Small intestine (tissue), 7 donors: ENCODE measurements around the gene ZNHIT2. TPM values are rescaled to one million over a fixed set of nuclear protein-coding genes. Genes with fewer than 3 reads are reported as not detected.
"Not testable (repeated sequence)": the region's sequence is repeated elsewhere in the genome, so short reads cannot be mapped to it uniquely, and the experiment has no call there.

Experiments used
- DNase-seq, 2 donors: peaks; one replicate each; pipeline versions ENCODE4 v3.0.0 to v3.0.0-alpha.2; 2013
- FAIRE-seq: peaks from 2 replicates; lab custom pipeline; 2012; peaks lifted over from hg19 to GRCh38; lab: Jason Lieb, UNC
- H3K27ac ChIP-seq, 3 donors: one replicate each; pipeline ENCODE4 v1.5.1; 2013; ENCODE audit warnings: low read length in 2 of 3, mild to moderate bottlenecking in 2 of 3, control low read depth in 1 of 3, inconsistent platforms in 1 of 3, low read depth in 1 of 3, moderate library complexity in 1 of 3
- H3K27me3 ChIP-seq, 3 donors: one replicate each; pipeline ENCODE4 v1.6.1; 2013; ENCODE audit warnings: low read length in 3 of 3, inconsistent platforms in 1 of 3; ENCODE audit not compliant: control insufficient read depth in 3 of 3, insufficient read depth in 3 of 3
- H3K36me3 ChIP-seq, 3 donors: one replicate each; pipeline ENCODE4 v1.6.1; 2013; ENCODE audit warnings: low read length in 3 of 3, inconsistent platforms in 1 of 3, low read depth in 1 of 3, mild to moderate bottlenecking in 1 of 3, moderate library complexity in 1 of 3; ENCODE audit not compliant: control insufficient read depth in 3 of 3, insufficient read depth in 2 of 3
- H3K4me1 ChIP-seq, 3 donors: one replicate each; pipeline ENCODE4 v1.6.1; 2013; ENCODE audit warnings: low read length in 2 of 3, inconsistent platforms in 1 of 3, low read depth in 1 of 3, mild to moderate bottlenecking in 1 of 3, moderate library complexity in 1 of 3; ENCODE audit not compliant: control insufficient read depth in 3 of 3, insufficient read depth in 2 of 3
- H3K4me3 ChIP-seq, 3 donors: one replicate each; pipeline ENCODE4 v1.5.1; 2013; ENCODE audit warnings: low read length in 3 of 3, control low read depth in 1 of 3, inconsistent platforms in 1 of 3, low read depth in 1 of 3, mild to moderate bottlenecking in 1 of 3, moderate library complexity in 1 of 3
- H3K9me3 ChIP-seq, 2 donors: one replicate each; pipeline ENCODE4 v1.6.1; 2013; ENCODE audit warnings: low read depth in 1 of 2, low read length in 1 of 2; ENCODE audit not compliant: control insufficient read depth in 2 of 2, insufficient read depth in 1 of 2
- WGBS, 3 donors: extraction: QIAGEN DNeasy Blood & Tissue Kit; methylation state at CpG; one replicate each; pipeline ENCODE4 v1.1.7; 2013; 5-methylcytosine and 5-hydroxymethylcytosine counted together
- polyA plus RNA-seq, 4 donors: library from polyadenylated mRNA; stranded (reverse) in 3 of 4; unstranded in 1 of 4; fragments of 200-250 nt in 3 of 4; fragments of 120-200 nt in 1 of 4; gene quantifications; one replicate each; pipeline versions ENCODE4 v1.2.1 to v1.2.3, GENCODE V29; 2013
- donor health status: healthy with polysubstance abuse.
- donor health status: control.
- donor health status: control.
- donor health status: Bipolar disorder and iron deficiency.
- donor health status: healthy.

The ZNHIT2 gene
- polyA plus RNA-seq, 4 donors: 7.7 to 13.6 (median 13.0) TPM

GRCh38 chr11:65156926-65157325 lies 39.4 kb upstream of the ZNHIT2 start:
- FAIRE-seq (no peak), DNase-seq (no peak)
- Histone ChIP-seq H3K4me1 (no peaks in the 10 kb centered on the region), H3K27me3 (no peaks in the 10 kb centered on the region), H3K4me3 (no peak overlapping the region), H3K27ac (no peak overlapping the region), H3K36me3 (no peaks in the 10 kb centered on the region), H3K9me3 (no peaks in the 10 kb centered on the region)
- 88 to 98% (median 98%) methylated on average over 3 of the region's 3 CpGs for WGBS, 3 donors

DNA sequence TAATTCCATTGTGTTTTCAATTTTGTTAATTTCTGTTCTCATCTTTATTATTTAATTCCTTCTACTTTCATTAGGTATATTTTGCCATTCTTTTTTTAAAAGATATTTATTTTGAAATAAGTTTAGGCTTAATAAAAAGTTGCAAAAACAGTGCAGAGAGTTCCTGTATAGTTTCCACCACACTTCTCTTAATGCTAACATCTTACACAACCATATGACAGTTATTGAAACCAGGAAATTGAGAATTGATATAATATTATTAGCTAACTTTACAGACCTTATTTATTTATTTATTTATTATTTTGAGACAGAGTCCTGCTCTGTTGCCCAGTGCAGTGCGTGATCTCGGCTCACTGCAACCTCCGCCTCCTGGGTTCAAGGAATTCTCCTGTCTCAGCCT lies 38.8 kb upstream of the ZNHIT2 start:
- DNase-seq: no peak
- Histone ChIP-seq H3K4me3 (no peak overlapping the region), H3K36me3 (no peaks in the 10 kb centered on the region), H3K27ac (no peak overlapping the region), H3K27me3 (no peaks in the 10 kb centered on the region), H3K9me3 (no peaks in the 10 kb centered on the region), H3K4me1 (no peaks in the 10 kb centered on the region)
- no peak for FAIRE-seq
- 95 to 99% (median 98%) methylated on average over 3 of the region's 3 CpGs for WGBS, 3 donors

- Histone ChIP-seq H3K4me3 (no peak overlapping the region), H3K27me3 (no peaks in the 10 kb centered on the region), H3K27ac (peak overlapping the region in 1 of 3 donors; percentile 47), H3K9me3 (peaks cover 0 to 3% of the 10 kb centered on the region in 2 donors), H3K4me1 (peaks cover 0 to 11% (median 2%) of the 10 kb centered on the region in 3 donors), H3K36me3 (no peaks in the 10 kb centered on the region)
- peak in 1 of 2 donors; percentile 41 for DNase-seq
- 27 to 51% (median 44%) methylated on average over 2 of the region's 2 CpGs for WGBS, 3 donors
- no peak for FAIRE-seq
Observed at GRCh38 chr11:65152122-65152521, 34.6 kb upstream of the ZNHIT2 start.

DNA sequence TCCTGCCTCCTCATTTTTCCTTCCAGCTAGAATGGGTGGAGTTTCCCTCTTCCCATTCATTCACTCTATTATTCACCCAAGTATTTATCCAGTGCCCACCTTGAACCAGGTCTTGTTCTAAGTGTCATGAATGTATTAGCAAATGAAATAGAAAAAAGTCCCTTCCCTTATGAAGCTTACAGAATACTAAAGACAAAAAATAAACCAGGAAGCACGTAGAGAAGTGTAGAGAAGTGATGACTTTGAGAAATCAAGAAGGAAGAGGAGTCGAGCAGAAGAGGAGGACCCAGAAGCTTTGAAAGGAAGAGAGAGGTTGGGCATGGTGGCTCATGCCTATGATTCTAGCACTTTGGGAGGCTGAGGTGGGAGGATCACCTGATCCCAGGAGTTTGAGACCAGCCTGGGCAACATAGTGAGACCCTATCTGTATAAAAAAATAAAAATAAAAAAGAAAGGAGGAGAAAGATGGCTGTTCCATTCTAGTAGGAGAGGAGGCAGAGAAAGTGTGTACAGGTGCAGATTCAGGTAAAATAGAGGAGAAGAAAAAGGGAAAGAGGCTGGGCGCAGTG lies 33.9 kb upstream of the ZNHIT2 start:
- 55 to 62% (median 61%) methylated on average over 3 of the region's 3 CpGs for WGBS, 3 donors
- FAIRE-seq: no peak
- Histone ChIP-seq H3K4me3 (no peak overlapping the region), H3K36me3 (no peaks in the 10 kb centered on the region), H3K9me3 (peaks cover 0 to 9% of the 10 kb centered on the region in 2 donors), H3K27me3 (no peaks in the 10 kb centered on the region), H3K4me1 (peaks cover 0 to 11% (median 2%) of the 10 kb centered on the region in 3 donors), H3K27ac (peak overlapping the region in 1 of 3 donors; percentile 95)
- no peak for DNase-seq

DNA sequence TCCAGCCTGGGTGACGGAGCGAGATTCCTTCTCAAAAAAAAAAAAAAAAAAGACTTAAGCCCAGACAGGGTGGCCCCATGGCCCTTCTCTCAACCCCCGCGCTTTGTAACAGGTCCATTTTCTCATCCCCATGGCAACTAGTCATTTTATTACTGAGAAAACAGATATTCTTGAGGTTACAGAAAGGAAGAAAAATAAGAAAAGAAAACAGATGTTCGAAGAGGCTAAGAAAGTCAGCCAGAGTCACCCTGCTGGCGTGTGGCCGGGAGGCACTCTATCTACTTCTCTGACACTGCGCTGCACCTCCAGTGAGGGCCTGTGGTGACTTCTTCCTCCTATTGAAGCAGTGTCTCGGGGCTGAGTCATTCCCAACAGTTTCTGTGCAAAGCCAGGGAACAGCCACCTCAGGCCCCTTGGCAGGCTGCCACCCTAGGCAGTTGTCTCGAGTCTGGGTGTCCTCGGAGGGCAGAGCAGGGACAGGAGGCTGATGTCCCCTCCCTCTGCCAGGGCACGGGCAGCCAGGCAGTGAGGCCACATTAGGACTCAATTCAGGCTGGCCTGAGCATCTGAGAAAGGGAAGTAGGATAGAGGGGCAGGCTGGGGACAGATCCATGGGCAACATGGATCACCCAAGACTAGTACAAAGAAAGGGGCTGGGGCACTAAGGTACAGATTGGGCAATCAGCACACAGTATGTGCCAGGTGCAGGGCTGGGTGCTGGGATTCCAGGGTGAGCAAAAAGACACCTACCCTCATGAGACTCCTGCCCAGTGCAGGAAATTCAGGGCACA lies 33.2 kb upstream of the ZNHIT2 start:
- H3K9me3 ChIP-seq: peaks cover 0 to 10% of the 10 kb centered on the region in 2 donors
- no peak overlapping the region for H3K4me3 ChIP-seq
- H3K27ac ChIP-seq: peak overlapping the region; percentile 48 to 95 (median 51)
- 15 to 27% (median 18%) methylated on average over 12 of the region's 12 CpGs for WGBS, 3 donors
- H3K36me3 ChIP-seq: no peaks in the 10 kb centered on the region
- DNase-seq (peak; percentile 73 to 92), FAIRE-seq (no peak)
- no peaks in the 10 kb centered on the region for H3K27me3 ChIP-seq
- H3K4me1 ChIP-seq: peaks cover 0 to 11% (median 2%) of the 10 kb centered on the region in 3 donors

GRCh38 chr11:65150131-65150508 lies 32.6 kb upstream of the ZNHIT2 start:
- H3K27me3 ChIP-seq, H3K9me3 ChIP-seq, FAIRE-seq, H3K36me3 ChIP-seq, DNase-seq, H3K4me3 ChIP-seq: not testable (repeated sequence)
- 65 to 74% (median 67%) methylated on average over 10 of the region's 10 CpGs for WGBS, 3 donors
- Histone ChIP-seq H3K27ac (peak overlapping the region in 1 of 3 donors; percentile 95), H3K4me1 (peaks cover 0 to 11% (median 2%) of the 10 kb centered on the region in 3 donors)

GRCh38 chr11:65148657-65149056 lies 31.2 kb upstream of the ZNHIT2 start:
- FAIRE-seq (no peak), DNase-seq (no peak)
- H3K4me1 ChIP-seq: peaks cover 0 to 11% (median 2%) of the 10 kb centered on the region in 3 donors
- no peak overlapping the region for H3K27ac ChIP-seq
- no peaks in the 10 kb centered on the region for H3K36me3 ChIP-seq
- H3K9me3 ChIP-seq: peaks cover 0 to 10% of the 10 kb centered on the region in 2 donors
- 71 to 89% (median 88%) methylated on average over 5 of the region's 5 CpGs for WGBS, 3 donors
- peaks cover 0 to 2% (median 0%) of the 10 kb centered on the region in 3 donors for H3K27me3 ChIP-seq
- no peak overlapping the region for H3K4me3 ChIP-seq

DNA sequence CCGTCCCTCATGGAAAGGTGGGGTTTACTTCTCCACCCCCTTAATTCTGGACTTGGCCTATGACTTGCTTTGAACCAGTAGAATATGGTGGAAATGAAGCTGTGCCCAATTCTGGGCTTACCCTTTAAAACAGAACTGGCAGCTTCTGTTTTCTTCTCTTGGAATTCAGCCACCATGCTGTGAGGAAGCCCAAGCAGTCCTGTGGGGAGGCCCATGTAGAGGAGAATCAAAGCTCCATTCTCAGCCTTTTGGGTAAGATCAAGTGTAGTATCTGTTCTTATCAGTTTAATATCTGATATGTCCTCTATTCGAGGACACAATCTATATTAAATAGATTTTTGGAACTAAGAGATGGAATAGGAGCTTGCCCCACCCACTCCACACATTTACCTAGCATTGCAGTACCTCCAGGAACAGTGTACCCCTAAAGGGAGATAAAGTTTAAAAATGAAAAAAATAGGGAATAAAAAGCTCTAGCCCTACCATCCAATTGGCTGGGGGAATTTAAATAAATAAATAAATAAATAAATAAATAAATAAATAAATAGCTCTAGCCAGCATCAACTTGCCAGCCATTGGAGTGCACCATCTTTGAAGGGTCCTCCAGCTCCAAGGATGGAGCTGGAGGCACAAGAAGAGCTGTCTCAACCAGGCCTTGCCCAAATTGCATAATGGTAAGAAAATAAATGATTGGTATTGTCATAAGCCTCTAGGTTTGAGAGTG lies 30.0 kb upstream of the ZNHIT2 start:
- Histone ChIP-seq H3K4me1 (peaks cover 0 to 11% (median 2%) of the 10 kb centered on the region in 3 donors), H3K27me3 (peaks cover 0 to 2% (median 0%) of the 10 kb centered on the region in 3 donors), H3K4me3 (no peak overlapping the region), H3K36me3 (no peaks in the 10 kb centered on the region), H3K9me3 (peaks cover 0 to 10% of the 10 kb centered on the region in 2 donors), H3K27ac (no peak overlapping the region)
- 75 to 81% (median 79%) methylated on average over 2 of the region's 2 CpGs for WGBS, 3 donors
- no peak for FAIRE-seq
- DNase-seq: no peak
